NCI-H1092 treated with DMSO at 0.1 percent for 48 hours (cell line): ENCODE measurements around the gene TMEM151B.

Source experiments
- DNase-seq: peaks from one replicate; lab custom pipeline; 2025; lab: John Stamatoyannopoulos, UW

TMEM151B gene

DNA sequence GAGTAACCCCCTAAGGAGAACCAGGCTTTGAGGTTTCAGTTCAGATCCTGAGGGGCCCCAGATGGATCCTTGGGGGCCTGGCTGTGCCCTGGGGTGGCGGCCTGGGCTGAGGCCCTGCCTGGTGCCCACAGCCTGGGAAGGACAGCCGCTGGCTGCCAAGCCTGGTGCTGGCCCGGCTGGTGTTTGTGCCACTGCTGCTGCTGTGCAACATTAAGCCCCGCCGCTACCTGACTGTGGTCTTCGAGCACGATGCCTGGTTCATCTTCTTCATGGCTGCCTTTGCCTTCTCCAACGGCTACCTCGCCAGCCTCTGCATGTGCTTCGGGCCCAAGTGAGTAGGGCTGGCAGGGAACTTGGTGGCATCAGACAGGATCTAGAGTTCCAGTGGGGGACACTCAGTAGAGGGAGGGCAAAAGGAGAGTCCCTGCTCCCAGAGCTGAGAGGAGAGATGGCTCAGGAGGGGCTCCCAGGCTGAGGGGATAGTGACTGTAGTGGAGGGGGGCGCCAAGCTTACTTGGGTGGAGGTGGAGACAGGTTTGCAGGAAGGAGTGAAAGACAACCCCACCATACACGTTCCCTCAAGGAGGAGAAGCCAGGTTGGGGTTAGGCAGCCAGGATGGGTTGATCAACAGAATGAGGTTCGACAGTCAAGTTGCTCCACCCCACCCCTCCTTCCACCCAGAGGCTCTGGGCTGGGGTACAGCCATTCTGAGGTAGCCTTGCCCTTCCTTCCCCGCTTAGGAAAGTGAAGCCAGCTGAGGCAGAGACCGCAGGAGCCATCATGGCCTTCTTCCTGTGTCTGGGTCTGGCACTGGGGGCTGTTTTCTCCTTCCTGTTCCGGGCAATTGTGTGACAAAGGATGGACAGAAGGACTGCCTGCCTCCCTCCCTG lies 37.3 kb upstream of the TMEM151B start:
- no peak for DNase-seq

DNA sequence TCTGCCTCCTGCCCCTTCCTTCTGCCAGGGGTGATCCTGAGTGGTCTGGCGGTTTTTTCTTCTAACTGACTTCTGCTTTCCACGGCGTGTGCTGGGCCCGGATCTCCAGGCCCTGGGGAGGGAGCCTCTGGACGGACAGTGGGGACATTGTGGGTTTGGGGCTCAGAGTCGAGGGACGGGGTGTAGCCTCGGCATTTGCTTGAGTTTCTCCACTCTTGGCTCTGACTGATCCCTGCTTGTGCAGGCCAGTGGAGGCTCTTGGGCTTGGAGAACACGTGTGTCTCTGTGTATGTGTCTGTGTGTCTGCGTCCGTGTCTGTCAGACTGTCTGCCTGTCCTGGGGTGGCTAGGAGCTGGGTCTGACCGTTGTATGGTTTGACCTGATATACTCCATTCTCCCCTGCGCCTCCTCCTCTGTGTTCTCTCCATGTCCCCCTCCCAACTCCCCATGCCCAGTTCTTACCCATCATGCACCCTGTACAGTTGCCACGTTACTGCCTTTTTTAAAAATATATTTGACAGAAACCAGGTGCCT lies 36.6 kb upstream of the TMEM151B start:
- DNase-seq = no peak

DNA sequence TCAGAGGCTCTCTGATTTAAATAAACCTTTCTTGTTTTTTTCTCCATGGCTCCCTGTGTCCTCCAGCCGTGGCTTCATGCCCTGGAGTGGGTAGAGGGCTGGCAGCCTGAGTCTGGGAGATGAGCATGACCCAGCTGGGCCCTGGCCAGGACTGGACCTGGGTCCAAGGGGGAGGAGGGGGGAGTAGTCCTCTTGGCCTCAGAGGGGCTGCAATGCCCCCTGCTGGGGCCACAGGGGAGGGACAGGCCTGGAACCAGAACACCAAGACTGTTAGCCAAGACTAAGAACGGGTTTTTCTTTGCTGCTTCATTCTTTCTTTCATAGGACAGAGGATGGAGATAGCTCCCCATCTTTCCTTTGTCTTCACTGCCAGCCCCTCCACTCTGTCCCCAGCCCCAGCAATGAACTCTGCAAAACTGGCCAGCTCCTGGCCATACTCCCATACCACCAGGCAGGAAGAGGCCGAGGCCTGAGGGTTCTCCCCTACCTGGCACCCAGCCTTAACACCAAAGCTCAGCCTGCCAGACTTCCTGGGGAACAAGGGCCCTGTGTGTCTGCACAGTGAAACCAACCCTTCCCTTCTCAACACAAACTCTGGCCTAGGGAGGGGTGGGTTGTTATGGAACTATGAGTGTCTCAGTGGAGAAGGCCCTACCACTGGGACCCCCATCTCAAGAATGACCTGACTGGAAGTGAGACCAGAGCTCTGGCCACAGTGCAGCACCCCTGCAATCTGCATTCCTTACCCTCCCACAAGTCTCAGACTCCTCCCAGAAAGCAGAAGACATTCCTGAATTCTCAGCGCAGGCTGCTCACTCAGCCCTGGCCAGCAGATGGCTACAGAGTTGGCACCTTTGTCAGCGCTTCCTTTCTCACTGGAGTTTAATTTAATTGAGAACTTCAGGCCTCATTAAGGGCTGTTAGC lies 35.9 kb upstream of the TMEM151B start:
- peak; percentile 71 for DNase-seq

DNA sequence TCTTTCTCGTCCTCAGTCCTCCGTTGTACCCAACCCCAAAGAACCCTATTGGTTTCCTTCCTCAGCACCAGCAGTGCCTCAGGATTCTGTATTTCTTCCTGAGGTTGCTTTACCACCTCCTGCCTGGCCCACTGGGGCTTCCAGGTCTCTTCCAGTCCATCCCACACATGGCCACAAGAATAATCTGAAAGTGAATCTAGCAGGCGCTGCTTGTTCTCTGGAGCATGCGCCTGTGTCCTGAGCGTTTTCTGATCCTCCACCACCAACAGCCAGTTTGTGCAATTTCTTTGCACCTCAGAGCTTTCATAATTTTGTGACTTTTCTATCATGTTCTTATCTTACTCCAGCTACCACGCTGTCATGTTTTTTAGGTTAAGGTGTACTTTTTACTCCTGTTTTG lies 35.0 kb upstream of the TMEM151B start:
- DNase-seq = no peak

DNA sequence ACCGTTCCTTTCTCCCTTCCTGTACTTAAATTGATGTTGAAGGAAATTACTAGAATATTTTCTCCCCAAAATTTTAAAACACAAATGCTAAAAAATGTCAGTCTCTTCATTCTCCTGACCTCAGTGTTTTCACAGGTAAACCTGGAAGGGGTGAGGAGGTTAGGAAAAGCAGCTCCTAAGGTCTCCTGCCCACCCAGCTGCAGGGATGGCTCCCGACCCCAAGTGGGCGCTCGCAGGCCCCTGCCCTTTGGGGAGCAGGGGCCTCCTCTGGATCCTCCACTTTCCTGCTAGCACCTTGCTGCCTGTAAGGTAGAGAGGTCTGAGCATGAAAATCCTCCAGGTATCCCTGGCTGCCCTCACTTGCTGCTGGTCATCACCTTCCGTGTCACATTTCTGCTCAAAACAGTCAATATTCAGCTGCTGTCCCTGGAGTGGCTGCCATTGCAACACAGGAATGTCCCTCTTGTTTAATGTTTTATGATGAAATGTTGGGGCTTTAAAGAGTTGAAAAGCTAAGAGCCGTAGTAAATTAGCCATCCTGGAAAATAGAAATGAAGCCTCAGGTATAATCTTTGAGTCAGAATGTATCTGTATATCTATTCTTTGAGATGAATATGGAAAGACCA lies 34.2 kb upstream of the TMEM151B start:
- DNase-seq = no peak

GRCh38 chr6:44237021-44237812 lies 33.0 kb upstream of the TMEM151B start:
- peak; percentile 82 for DNase-seq

DNA sequence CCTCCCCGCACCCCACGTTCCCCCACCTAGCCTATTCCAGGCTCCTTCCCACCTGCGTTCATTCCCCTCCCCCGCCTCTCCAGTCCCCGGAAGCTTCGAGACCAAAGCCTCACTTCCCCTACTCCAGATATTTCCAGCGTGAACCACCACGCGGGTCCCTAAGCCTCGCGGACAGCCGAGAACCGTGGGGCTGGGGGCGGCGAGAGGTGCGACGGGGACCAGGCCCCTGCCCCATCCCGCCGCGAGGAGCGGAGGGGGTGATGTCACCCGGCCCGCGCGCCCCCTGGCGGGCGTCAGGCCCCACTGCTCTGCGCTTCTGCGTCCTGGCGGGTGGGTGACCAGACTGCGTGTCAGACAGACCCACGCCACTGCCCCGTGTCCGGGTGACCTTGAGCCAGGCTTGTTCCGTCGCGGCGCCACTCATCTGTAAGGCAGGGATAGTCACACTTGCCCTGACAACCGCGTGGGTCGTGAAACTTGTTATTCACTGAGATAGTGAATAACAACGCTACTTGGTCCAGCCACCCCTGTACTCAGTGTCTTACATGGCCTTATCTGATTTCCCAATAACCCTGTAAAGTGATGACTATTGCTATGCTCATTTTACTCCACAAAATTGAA lies 32.3 kb upstream of the TMEM151B start:
- DNase-seq = peak; percentile 75

- DNase-seq = no peak
Measured at GRCh38 chr6:44238687-44239350, 31.4 kb upstream of the TMEM151B start.

- DNase-seq = no peak
Measured at GRCh38 chr6:44243345-44243744, 26.9 kb upstream of the TMEM151B start.

GRCh38 chr6:44245391-44245911 lies 24.8 kb upstream of the TMEM151B start:
- no peak for DNase-seq

DNA sequence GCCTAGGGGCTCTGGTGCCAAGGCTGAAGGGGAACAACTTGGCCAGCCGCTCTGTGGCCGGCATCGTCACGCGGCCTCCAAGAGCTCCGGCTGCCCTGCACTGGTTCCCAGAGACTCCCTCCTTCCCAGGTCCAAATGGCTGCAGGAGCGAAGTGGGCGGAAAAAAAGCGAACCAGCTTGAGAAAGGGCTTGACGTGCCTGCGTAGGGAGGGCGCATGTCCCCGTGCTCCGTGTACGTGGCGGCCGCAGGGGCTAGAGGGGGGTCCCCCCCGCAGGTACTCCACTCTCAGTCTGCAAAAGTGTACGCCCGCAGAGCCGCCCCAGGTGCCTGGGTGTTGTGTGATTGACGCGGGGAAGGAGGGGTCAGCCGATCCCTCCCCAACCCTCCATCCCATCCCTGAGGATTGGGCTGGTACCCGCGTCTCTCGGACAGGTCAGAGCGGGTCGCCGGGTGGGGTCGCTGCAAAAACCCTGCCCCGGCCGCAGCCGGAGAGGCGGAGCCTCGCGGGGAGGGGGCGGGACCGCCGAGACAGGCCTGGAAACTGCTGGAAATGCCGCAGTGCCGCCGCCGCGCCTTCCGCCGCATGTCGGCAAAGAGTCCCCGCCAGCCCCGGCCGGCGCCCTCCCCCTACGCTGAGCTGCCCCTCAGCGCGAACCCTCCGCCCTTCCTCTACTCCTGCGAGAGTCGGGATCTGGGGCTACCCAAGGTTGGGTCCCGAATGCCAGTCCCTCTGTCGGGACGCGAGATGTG lies 24.2 kb upstream of the TMEM151B start:
- peak; percentile 86 for DNase-seq

- DNase-seq = peak; percentile 98
Measured at GRCh38 chr6:44246663-44247337, 23.4 kb upstream of the TMEM151B start, which contains the start of gene HSP90AB1. Gene HSP90AB1, plus strand, starts transcription at chr6:44247101. Its CDS starts 1,529 bp downstream, at chr6:44248630.

DNA sequence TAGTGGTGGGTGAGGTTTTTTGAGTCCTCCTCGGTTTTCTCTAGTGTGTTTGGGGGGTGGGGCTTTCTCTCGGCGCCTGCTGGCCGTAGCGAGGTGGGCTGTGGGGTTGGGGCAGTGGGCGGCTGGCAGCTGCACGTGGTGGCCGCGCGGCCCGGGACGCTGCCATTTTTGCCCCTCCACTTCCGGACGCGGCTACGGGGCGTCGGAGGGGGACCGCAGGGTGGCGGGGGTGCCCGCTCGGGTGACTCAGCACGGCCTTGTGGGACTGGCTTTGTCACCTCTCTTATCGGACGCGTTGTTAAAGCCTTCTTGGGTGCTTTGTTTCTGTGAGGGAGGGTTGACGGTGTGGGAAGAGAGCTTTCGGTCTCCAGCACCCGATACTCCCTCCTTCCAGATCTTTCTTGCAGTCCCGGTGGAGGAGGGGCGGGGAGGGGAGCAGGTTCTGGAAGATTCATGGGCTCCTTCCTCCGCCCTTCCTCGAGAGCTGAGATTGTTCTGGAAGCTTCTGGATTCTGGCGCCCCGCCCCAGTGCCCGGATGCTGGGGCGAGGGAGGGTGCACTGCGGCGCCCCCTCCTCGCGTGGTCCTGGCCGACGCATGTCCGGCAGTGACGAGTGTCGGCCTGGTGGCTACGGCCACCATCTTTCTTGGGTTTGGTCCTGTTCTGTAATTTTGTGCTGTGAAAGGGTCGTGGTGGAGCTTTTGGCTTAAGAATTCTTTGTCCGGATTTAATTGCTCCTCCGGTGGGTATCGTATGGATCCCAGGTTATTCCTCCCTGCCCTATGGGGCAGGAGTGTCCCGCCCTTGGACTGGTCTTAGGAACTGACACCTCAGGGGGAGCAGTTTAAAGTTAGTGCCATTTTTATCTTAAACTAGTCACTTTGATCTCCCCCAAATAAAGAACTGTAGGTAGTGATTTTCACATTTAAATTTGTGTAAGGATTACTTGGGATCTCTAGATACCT lies 22.6 kb upstream of the TMEM151B start:
- DNase-seq = peak; percentile 65

- DNase-seq = no peak
Measured at GRCh38 chr6:44248579-44248978, 21.7 kb upstream of the TMEM151B start.

DNA sequence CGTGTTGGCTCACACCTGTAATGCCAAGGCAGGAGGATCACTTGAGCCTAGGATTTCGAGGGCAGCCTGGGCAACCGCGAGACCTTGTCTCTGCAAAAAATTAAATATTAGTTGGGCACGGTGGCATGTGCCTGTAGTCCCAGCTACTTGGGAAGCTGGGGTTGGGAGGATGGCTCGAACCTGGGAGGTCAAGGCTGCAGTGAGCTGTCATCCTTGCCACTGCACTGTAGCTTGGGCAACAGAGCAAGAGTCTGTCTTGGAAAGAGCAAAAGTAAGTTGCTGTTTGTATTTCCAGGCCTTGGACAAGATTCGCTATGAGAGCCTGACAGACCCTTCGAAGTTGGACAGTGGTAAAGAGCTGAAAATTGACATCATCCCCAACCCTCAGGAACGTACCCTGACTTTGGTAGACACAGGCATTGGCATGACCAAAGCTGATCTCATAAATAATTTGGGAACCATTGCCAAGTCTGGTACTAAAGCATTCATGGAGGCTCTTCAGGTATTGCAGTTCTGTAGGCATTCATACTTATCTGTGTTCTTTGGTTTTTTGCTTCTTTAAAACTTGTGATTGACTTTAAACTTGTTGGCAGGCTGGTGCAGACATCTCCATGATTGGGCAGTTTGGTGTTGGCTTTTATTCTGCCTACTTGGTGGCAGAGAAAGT lies 21.0 kb upstream of the TMEM151B start:
- no peak for DNase-seq

- DNase-seq = no peak
Measured at GRCh38 chr6:44250067-44250717, 20.1 kb upstream of the TMEM151B start.
